Activated naive CD8-positive, alpha-beta T cell treated with anti-CD3 and anti-CD28 coated beads, Interleukin-2, amount 50 U/mL, for 24 hours (primary cell): ENCODE measurements around the gene KRT7.

Experiments used
- ATAC-seq: fragments of 150-1000 bp; cut with Tn5 transposase; one replicate; pipeline ENCODE4 v1.10.0; 2021
- DNase-seq: peaks from one replicate; pipeline ENCODE4 v3.0.0; 2021
- H3K27ac Mint-ChIP-seq: one replicate; pipeline ENCODE4 v1.8.0; 2021; ENCODE audit warnings: mild to moderate bottlenecking, mixed read lengths
- H3K27me3 Mint-ChIP-seq: one replicate; pipeline ENCODE4 v1.8.0; 2021; ENCODE audit warnings: mixed read lengths
- H3K36me3 Mint-ChIP-seq: one replicate; pipeline ENCODE4 v1.8.0; 2021; ENCODE audit warnings: low read depth, mixed read lengths
- H3K4me1 Mint-ChIP-seq: one replicate; pipeline ENCODE4 v1.8.0; 2021; ENCODE audit warnings: mixed read lengths
- H3K4me3 Mint-ChIP-seq: one replicate; pipeline ENCODE4 v1.8.0; 2021; ENCODE audit warnings: mild to moderate bottlenecking, moderate library complexity, mixed read lengths
- H3K9me3 Mint-ChIP-seq: one replicate; pipeline ENCODE4 v1.8.0; 2021; ENCODE audit warnings: mixed read lengths

The KRT7 gene

DNA sequence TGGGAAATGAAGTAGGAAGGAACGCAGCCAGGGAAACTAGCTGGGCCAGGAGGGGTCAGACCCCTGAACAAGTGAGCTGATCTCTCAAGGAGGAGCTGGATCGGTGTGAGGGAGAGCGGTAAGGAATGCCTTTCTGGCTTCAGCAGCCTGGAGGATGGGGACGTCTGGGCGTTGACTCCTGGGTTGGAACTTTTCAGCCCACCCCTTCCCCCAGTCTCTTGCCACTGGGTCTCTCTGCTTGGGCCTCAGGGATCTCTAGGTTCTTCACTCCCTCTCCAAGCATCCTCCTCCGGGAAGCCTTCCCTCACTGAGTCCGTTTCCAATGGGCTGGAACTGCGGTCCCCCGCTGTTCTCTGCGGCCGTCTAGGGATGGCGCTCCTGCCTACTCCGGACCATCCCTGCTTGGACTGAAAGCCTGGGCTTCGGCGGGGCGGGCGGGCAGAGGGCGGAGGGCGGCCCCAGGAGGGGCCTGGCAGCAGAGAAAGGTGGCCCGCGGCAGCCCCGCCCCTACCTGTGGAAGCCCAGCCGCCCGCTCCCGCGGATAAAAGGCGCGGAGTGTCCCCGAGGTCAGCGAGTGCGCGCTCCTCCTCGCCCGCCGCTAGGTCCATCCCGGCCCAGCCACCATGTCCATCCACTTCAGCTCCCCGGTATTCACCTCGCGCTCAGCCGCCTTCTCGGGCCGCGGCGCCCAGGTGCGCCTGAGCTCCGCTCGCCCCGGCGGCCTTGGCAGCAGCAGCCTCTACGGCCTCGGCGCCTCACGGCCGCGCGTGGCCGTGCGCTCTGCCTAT, at the start of gene KRT7:
KRT7 (plus strand) TSS at position 570 of the 788 bp plus-strand sequence; CDS start at position 624, 54 bp downstream.
- peaks cover 56% of the 10 kb centered on the region for H3K27me3 Mint-ChIP-seq
- no peak for DNase-seq
- H3K27ac Mint-ChIP-seq = no peak within 1 kb of the TSS
- H3K9me3 Mint-ChIP-seq = no peaks in the 10 kb centered on the region
- H3K4me1 Mint-ChIP-seq = peaks cover 2% of the 10 kb centered on the region
- H3K4me3 Mint-ChIP-seq = no peak within 1 kb of the TSS
- no peaks in the 10 kb centered on the region for H3K36me3 Mint-ChIP-seq
- no peak for ATAC-seq

DNA sequence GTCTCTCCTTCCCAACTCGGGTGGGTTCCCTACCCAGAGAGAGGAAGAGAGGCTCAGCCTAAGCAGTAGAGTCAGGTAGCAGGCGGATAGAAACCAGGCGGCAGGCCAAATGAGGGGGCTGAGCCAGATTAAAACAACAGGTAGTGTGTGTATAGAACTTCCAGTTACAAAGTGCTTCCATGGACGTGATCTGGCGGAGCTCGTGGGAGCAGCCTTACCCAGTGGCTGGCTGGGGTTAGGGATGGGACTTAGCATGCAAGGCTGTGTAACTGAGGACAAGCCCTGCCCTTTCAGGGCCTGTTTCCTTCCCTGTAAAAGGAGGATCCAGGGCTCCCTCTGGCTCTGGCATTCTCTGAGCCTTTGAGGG, 49.5 kb upstream of the KRT7 start:
- Mint-ChIP-seq H3K9me3 (no peaks in the 10 kb centered on the region), H3K27ac (no peak overlapping the region), H3K4me3 (no peak overlapping the region), H3K27me3 (no peaks in the 10 kb centered on the region), H3K36me3 (no peaks in the 10 kb centered on the region), H3K4me1 (no peaks in the 10 kb centered on the region)
- ATAC-seq (no peak), DNase-seq (no peak)

DNA sequence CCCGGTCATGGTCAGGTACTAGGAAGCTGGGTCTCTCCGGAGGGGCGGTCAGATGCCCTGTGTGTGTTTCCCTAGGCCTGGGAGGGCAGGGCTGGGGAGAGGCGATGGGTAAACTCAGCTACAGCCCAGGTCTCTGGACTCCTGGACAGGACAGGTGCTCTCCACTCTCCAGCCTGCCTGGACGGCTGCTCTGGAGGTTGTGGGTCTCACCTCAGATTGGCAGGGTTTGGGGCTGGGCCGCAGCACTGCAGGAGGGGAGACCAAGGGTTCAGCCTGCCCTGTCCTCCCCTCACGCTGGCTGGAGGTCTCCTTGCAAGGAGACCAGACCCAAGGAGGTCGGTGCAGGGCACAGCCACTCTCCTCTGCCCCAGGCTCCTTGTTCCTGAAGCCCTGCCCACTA, 49.1 kb upstream of the KRT7 start:
- ATAC-seq = no peak
- H3K27ac Mint-ChIP-seq = no peak overlapping the region
- H3K9me3 Mint-ChIP-seq = no peaks in the 10 kb centered on the region
- H3K27me3 Mint-ChIP-seq = no peaks in the 10 kb centered on the region
- H3K36me3 Mint-ChIP-seq = no peaks in the 10 kb centered on the region
- DNase-seq = no peak
- H3K4me1 Mint-ChIP-seq = no peaks in the 10 kb centered on the region
- H3K4me3 Mint-ChIP-seq = no peak overlapping the region

DNA sequence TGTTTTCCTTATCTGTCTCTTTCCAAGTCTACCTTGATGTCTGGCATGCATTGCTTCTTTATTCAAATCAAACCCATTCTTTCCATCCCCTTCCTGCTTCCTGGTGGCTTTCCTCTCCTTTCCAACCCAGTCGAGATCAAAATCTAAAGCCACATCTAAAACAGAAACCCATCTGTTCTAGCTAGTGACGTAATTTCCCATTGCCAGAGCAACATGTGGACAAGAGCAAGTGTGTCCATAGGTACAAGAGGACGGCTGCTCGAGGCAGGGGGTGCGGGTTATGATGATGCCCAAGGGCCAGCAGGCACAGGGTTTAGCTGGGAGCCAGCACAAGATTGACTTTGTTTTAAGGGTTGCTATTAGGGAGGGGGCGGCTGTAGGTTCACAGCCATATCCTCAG, 48.2 kb upstream of the KRT7 start:
- H3K27ac Mint-ChIP-seq = no peak overlapping the region
- no peak for DNase-seq
- H3K9me3 Mint-ChIP-seq = no peaks in the 10 kb centered on the region
- ATAC-seq = no peak
- H3K27me3 Mint-ChIP-seq = no peaks in the 10 kb centered on the region
- no peaks in the 10 kb centered on the region for H3K36me3 Mint-ChIP-seq
- no peaks in the 10 kb centered on the region for H3K4me1 Mint-ChIP-seq
- H3K4me3 Mint-ChIP-seq = no peak overlapping the region

DNA sequence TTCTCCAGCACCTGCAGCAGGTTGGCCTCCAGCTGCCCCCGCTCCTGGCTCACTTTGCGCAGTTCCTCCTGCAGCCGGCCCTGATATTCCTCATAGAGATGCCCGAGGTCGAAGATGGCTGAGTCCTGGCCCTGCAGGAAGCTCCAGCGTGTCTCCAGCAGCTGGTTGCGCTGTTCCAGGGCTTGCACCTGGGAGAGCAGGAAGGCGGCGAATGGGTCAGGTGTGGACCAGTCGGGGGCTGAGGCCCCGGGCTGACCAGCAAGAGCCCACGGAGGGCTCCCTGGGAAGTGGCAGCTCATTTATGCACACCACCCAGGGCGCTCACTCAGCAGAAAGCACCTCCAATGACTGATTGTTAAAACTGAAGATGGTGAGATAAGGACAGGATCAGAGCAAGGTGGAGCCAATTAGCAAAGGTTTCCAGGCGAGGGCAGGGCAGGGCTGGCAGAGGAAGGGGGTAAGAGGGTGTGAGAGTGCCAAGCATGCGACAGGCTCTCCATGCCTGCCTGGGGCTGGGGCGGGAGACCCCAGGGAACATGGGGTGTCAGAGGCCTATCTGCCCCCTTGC, 47.6 kb upstream of the KRT7 start:
- no peaks in the 10 kb centered on the region for H3K9me3 Mint-ChIP-seq
- no peaks in the 10 kb centered on the region for H3K36me3 Mint-ChIP-seq
- no peak overlapping the region for H3K27ac Mint-ChIP-seq
- no peaks in the 10 kb centered on the region for H3K27me3 Mint-ChIP-seq
- no peak for DNase-seq
- ATAC-seq = no peak
- H3K4me3 Mint-ChIP-seq = no peak overlapping the region
- no peaks in the 10 kb centered on the region for H3K4me1 Mint-ChIP-seq

DNA sequence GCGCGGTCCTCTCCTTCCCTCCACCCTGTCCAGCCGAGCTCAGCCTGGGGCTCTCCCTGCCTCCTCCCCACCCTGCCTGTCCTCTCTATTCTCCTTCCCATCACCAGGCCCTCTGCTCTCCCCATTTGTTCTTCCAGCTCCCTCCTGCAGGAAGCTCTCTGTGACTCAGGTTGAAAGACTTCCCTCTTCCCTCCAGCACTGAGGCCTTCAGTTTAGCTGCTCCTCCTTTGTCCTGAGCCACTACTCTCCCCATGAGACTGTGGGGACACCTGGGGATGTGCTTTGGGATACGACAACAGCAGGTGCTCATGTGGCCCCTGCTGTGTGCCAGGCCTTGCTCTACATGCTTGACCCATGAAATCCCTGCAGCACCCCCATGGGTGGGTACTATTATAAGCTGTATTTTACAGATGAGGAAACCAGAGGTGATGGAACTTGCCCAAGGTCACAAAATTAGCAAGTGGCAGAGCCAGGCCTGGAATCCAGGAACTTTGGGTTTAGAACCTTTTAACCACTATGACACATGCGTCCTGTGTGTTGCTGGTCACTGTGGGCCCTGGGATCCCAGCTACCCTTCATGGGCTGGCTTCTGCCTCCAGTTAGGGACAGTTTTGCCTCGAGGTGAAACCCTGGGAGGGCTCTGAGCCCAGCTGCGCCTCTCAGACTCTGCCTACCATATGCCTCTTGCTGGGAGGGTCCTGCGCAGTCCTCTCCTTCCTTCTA, 46.8 kb upstream of the KRT7 start:
- no peaks in the 10 kb centered on the region for H3K4me1 Mint-ChIP-seq
- no peaks in the 10 kb centered on the region for H3K9me3 Mint-ChIP-seq
- ATAC-seq (no peak), DNase-seq (no peak)
- H3K27me3 Mint-ChIP-seq = no peaks in the 10 kb centered on the region
- no peaks in the 10 kb centered on the region for H3K36me3 Mint-ChIP-seq
- no peak overlapping the region for H3K4me3 Mint-ChIP-seq
- H3K27ac Mint-ChIP-seq = no peak overlapping the region

DNA sequence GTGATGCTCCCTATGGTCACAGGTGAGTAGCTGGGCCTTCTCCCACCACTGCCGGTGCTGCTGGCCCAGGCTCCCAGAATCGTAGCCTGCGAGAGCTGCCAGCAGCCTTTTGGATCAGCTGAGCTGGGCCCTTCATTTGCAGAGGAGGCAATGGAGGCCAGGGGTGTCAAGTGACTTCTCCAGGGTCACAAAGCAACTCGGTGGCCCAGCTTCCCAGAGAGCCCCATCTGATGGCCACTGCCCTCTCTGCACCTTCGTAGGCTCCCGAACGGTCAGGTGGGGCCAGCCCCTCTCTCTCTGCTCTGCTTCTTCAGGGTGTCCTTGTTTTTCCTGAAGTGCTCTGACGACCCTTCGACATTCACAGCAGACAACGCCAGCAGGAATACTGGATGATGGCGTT, 45.8 kb upstream of the KRT7 start:
- H3K4me3 Mint-ChIP-seq = no peak overlapping the region
- no peaks in the 10 kb centered on the region for H3K9me3 Mint-ChIP-seq
- no peak overlapping the region for H3K27ac Mint-ChIP-seq
- H3K4me1 Mint-ChIP-seq = peaks cover under 1% of the 10 kb centered on the region
- no peaks in the 10 kb centered on the region for H3K36me3 Mint-ChIP-seq
- ATAC-seq (no peak), DNase-seq (no peak)
- no peaks in the 10 kb centered on the region for H3K27me3 Mint-ChIP-seq

DNA sequence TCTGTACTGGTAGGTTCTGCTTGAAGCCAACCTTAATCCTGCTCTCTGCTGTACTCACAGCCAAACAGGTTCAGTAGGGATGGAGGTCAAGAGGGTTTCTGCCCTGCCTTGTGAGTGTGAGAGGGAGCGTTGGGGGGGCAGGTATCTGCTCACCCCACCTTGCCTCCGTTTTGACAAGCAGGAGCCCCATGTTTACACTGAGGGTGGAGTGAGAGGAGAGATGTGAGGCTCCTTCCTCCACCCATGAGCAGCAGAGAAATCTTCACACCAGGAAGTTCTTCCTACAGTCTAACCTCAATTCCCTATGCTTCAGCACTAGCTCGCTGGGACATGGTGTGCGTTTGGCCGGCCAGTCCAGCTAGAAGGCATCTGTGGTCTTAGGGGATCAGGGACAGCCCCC, 45.4 kb upstream of the KRT7 start:
- Mint-ChIP-seq H3K4me3 (no peak overlapping the region), H3K27ac (no peak overlapping the region), H3K9me3 (no peaks in the 10 kb centered on the region), H3K27me3 (no peaks in the 10 kb centered on the region), H3K36me3 (no peaks in the 10 kb centered on the region), H3K4me1 (peaks cover 5% of the 10 kb centered on the region)
- DNase-seq = no peak
- no peak for ATAC-seq

DNA sequence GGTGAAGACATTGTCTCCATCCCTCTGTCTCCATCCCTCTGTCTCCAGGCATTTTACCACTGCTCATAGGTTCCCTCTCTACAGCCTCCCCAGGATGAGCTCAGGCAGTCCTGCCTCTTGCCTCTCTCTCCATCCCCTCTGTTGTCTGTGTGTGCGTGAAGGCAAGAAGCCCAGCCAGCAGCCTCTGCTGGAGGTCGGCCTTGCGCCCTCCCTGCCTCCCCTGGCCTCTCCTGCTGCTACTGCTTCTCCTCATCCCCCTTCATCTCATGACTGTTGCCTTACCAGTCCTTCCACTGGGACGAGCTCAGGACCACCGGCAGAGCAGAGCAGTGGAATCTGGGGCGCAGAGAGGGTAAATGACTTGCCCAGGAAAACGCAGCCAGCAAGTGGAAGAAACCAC, 44.4 kb upstream of the KRT7 start:
- Mint-ChIP-seq H3K9me3 (no peaks in the 10 kb centered on the region), H3K27ac (no peak overlapping the region), H3K36me3 (no peaks in the 10 kb centered on the region), H3K4me1 (peaks cover 6% of the 10 kb centered on the region), H3K27me3 (peaks cover 4% of the 10 kb centered on the region), H3K4me3 (no peak overlapping the region)
- no peak for DNase-seq
- ATAC-seq = no peak

DNA sequence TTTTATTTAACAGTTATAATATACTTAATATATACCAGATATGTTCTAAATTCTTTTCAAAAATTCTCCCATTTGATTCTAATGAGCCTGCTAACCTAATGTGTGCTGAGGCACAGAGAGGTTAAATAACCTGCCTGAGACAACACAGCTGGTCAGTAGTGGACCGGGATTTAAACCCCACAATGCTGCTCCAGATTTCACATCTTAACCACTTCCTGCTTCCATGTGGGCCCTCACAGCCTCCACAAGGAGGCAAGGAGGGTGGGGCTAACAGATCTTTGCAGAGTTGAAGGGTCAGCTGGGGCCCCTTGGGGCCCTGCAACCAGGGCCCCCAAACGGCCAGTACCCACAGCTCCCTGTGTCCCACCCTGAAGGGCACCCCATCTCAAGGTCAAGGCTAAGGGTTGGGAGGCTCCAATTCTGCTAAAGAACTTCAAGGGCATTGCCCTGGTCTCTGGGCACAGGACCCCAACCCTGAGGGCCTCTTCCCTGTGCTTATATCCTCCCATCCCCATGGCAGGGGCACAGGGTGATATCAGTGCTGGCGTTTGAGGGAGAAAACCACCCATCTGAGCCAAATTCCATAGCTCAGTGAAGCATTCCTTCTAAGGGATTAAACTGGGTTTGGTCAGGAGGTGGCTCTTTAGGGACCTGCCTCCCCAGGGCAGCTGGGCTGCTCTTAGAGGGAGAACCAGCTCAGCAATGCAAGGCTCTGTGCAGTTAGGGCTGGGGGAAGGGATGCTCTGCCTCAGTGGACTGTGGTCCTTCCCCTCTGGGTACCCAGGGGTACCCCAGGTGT, 43.5 kb upstream of the KRT7 start:
- no peaks in the 10 kb centered on the region for H3K36me3 Mint-ChIP-seq

DNA sequence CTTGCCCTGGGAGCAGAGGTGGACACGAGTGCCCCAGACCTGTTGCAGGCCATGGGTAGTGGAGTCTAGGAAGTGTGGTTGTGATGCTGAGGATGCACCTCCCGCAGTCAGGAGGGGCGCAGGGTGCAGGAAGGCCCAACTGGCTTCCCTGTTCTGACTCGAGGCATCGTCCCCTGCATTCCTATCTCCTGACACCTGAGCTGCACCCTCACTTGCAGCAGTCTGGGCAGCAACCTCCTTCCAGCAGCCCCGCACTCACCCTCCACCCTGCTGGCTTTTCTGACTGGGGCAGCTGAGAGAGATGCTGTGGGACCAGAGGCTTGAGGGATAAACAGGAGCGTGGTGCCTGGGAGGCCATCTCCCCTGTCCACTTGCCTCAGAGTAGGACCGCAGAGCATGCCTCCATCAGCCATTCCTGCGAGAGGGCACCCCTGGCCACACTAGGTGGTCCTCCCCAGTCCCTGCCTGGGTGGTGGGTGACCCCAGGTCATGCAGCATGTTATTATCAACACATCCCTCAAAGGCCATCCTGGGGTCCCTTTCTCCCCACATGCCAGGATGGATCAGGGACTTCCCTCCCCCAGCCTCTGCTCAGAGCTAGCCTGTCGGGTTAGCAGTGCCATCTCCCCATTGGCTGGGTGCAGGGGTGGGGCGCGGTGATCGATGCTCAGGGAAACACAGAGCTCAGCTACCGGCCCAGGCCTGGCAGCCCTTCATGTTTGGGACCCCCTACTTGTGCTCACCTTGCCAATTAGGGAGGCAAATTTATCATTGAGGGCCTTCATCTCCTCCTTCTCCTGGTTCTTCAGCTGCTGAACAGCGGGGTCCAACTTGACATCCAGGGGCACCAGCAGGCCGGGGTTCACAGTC, 41.9 kb upstream of the KRT7 start:
- Mint-ChIP-seq H3K4me1 (peaks cover 8% of the 10 kb centered on the region), H3K9me3 (no peaks in the 10 kb centered on the region), H3K27ac (no peak overlapping the region), H3K36me3 (no peaks in the 10 kb centered on the region), H3K4me3 (no peak overlapping the region), H3K27me3 (peaks cover 6% of the 10 kb centered on the region)
- DNase-seq (no peak), ATAC-seq (no peak)

More for the DNA sequence above, 43.5 kb upstream of the KRT7 start:
- no peak overlapping the region for H3K27ac Mint-ChIP-seq
- ATAC-seq = no peak
- peaks cover 4% of the 10 kb centered on the region for H3K27me3 Mint-ChIP-seq
- H3K9me3 Mint-ChIP-seq = no peaks in the 10 kb centered on the region
- peaks cover 6% of the 10 kb centered on the region for H3K4me1 Mint-ChIP-seq
- H3K4me3 Mint-ChIP-seq = no peak overlapping the region
- no peak for DNase-seq

DNA sequence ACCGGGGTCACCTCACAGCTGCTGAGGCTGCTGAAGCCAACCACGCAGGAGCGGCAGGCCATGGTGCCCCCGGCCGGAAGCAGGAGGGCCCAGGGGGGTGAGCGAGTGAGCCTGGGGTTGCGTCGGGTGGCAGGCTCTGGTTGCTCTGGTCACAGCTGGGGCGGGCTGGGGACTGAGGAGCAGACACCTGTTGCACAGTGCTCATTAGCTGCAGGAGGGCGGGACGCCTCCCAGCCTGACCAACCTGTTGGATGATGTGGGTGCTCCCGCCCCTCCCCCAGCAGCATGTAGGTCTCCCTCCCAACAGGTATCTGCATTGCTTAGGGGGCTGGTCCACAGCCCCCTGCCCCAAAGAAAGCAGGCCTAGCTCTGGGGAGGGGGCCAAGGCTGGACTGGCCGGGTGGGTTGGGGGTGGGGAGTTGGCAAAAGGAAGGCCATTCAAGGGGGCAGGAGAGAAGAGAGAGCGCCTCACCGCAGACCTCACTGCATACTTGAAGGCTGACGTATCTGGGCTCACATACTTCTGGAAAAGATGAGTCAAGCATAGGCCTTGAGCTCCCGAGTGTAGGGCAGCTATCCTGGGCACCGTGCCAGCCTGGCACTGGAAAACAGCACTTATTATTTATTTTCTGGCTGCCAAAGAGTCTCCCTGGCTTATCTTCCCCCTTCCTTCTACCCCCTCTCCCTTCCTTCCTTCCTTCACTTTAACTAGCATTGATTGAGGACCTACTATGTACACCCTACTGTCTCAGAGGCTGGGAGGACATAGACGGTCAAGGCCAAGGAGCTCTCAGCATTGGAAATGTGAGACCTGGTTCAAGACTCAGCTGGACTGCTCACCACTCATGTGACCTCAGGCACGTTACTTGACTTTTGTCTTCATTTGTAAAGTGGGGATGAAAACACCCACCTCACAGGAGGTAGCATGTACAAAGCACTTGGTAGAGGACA, 40.9 kb upstream of the KRT7 start, which contains the start of gene KRT80:
KRT80 (minus strand) TSS at position 174 of the 951 bp plus-strand sequence; CDS start at position 62, 112 bp downstream.
- Mint-ChIP-seq H3K27ac (no peak within 1 kb of the TSS), H3K27me3 (peaks cover 8% of the 10 kb centered on the region), H3K4me3 (no peak within 1 kb of the TSS), H3K4me1 (peaks cover 8% of the 10 kb centered on the region), H3K9me3 (no peaks in the 10 kb centered on the region), H3K36me3 (no peaks in the 10 kb centered on the region)
- peak; percentile 60 for ATAC-seq
- peak; percentile 38 for DNase-seq

DNA sequence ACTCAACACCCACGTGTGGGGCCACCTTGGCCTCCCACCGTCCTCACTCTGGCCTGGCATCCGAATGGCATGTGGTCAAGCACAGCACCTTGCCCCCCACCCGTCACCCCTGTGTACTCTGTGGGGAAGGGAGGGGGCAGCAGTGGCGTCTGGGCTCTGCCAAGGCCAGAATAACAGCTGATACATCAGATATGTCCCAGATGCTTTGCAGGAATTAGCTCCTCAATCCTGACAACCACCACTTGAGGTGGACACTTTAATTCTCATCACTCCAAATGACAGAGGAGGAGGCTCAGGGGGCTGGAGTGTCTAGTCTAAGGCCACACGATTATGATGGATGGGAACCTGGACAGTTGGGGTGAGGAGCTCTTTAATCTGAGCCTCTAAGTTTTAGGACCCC, 39.5 kb upstream of the KRT7 start:
- no peaks in the 10 kb centered on the region for H3K9me3 Mint-ChIP-seq
- H3K4me1 Mint-ChIP-seq = peaks cover 8% of the 10 kb centered on the region
- DNase-seq (no peak), ATAC-seq (no peak)
- no peak overlapping the region for H3K27ac Mint-ChIP-seq
- H3K4me3 Mint-ChIP-seq = no peak overlapping the region
- H3K27me3 Mint-ChIP-seq = peaks cover 8% of the 10 kb centered on the region
- H3K36me3 Mint-ChIP-seq = no peaks in the 10 kb centered on the region
